ENCODE data around the gene COMT. TPM values are rescaled to one million over a fixed set of nuclear protein-coding genes. Genes with fewer than 3 reads are reported as not detected.

COMT gene
- total and polyA plus RNA-seq, 2 experiments from 2014 or later: 29.6 to 29.8 TPM

DNA sequence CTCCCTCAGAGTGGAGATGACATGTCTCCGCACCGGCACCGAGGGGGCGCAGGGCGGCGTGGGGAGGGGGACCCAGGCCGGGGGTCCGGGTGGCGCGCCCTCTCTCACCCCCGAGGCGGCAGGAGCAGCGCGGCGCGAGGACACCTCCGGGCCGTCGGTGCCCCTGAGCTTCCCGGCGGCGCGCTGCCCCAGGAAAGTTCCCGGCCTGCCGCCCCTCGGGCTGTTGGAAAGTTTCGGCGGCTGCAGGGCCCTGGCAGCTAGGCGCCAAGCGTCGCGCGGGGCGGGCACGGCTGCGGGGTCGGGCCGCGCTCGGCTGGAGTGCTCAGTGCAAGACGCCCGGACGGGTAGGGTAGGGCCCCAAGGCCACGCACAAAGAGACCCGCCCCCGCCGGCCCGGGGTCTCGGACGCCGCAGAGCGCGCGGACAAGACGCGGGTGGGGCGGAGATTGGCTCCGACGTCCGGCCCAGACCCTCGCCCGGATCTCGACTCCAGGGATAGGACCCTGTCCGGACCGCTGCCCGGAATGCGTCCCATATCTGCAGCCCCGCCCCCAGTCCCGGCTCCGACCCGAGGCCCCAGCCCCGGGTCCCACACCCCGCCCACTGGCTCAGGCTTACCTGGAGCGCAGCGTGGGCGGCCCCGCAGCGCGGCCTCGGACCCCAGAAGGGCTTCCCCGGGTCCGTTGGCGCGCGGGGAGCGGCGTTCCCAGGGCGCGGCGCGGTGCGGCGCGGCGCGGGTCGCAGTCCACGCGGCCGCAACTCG is 74.6 kb downstream of the COMT start:
- DNase-seq (ENCODE audit: low spot score) (peak; percentile 76), ATAC-seq (peak; percentile 15)
- H3K27me3 ChIP-seq (ENCODE audit: insufficient read depth): peaks cover 46% of the 10 kb centered on the region
- peak overlapping the region; percentile 87 for H3K4me3 ChIP-seq
- no peaks in the 10 kb centered on the region; the same call in 2 of the 3 replicates for H3K36me3 Mint-ChIP-seq (ENCODE audit: low read depth)
- peak overlapping the region; percentile 63; the same call in 2 of the 3 replicates for H3K4me3 Mint-ChIP-seq
- H3F3A ChIP-seq (replicated peaks; ENCODE audit: low read depth): no peaks in the 10 kb centered on the region
- peak overlapping the region; percentile 56; the same call in 1 of the 2 replicates for H2AFZ ChIP-seq
- no peak overlapping the region for H3K27ac Mint-ChIP-seq
- H3K9me3 Mint-ChIP-seq: no peaks in the 10 kb centered on the region
- H3K36me3 ChIP-seq (ENCODE audit: insufficient read depth): no peaks in the 10 kb centered on the region
- H4K20me1 ChIP-seq (replicated peaks; ENCODE audit: insufficient read depth): no peaks in the 10 kb centered on the region
- peak overlapping the region; percentile 83 for H3K4me2 ChIP-seq
- no peak for TF ChIP-seq EZH2 (IDR thresholded peaks at IDR 0.05; ENCODE audit: low read depth, unreplicated experiment)
- no peak for TF ChIP-seq STAT1 (IDR thresholded peaks at IDR 0.05; ENCODE audit: unreplicated experiment)
- TF ChIP-seq EZH2phosphoT487 (IDR thresholded peaks at IDR 0.05; ENCODE audit: unreplicated experiment): no peak
- no peak for TF ChIP-seq CTCF (conservative IDR thresholded peaks at IDR 0.05; ENCODE audit: low read depth in 2 of 2)
- no peak for TF ChIP-seq CREB1 (CRISPR knock-in tag; IDR thresholded peaks at IDR 0.05; ENCODE audit: low read depth)
- TF ChIP-seq POLR2AphosphoS5 (IDR thresholded peaks at IDR 0.05; ENCODE audit: low read depth): no peak
- no peak for TF ChIP-seq ZNF331 (CRISPR knock-in tag; IDR thresholded peaks at IDR 0.05; ENCODE audit: low read depth)
- no peak for TF ChIP-seq NANOG (IDR thresholded peaks at IDR 0.05; ENCODE audit: borderline replicate concordance)
- no peak for TF ChIP-seq ETS1 (IDR thresholded peaks at IDR 0.05)
- TF ChIP-seq ZNF114 (CRISPR knock-in tag; IDR thresholded peaks at IDR 0.05): no peak
- TF ChIP-seq, protein P1, sequence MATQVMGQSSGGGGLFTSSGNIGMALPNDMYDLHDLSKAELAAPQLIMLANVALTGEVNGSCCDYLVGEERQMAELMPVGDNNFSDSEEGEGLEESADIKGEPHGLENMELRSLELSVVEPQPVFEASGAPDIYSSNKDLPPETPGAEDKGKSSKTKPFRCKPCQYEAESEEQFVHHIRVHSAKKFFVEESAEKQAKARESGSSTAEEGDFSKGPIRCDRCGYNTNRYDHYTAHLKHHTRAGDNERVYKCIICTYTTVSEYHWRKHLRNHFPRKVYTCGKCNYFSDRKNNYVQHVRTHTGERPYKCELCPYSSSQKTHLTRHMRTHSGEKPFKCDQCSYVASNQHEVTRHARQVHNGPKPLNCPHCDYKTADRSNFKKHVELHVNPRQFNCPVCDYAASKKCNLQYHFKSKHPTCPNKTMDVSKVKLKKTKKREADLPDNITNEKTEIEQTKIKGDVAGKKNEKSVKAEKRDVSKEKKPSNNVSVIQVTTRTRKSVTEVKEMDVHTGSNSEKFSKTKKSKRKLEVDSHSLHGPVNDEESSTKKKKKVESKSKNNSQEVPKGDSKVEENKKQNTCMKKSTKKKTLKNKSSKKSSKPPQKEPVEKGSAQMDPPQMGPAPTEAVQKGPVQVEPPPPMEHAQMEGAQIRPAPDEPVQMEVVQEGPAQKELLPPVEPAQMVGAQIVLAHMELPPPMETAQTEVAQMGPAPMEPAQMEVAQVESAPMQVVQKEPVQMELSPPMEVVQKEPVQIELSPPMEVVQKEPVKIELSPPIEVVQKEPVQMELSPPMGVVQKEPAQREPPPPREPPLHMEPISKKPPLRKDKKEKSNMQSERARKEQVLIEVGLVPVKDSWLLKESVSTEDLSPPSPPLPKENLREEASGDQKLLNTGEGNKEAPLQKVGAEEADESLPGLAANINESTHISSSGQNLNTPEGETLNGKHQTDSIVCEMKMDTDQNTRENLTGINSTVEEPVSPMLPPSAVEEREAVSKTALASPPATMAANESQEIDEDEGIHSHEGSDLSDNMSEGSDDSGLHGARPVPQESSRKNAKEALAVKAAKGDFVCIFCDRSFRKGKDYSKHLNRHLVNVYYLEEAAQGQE (IDR thresholded peaks at IDR 0.05; ENCODE audit: unreplicated experiment): no peak
- TF ChIP-seq, protein P2, sequence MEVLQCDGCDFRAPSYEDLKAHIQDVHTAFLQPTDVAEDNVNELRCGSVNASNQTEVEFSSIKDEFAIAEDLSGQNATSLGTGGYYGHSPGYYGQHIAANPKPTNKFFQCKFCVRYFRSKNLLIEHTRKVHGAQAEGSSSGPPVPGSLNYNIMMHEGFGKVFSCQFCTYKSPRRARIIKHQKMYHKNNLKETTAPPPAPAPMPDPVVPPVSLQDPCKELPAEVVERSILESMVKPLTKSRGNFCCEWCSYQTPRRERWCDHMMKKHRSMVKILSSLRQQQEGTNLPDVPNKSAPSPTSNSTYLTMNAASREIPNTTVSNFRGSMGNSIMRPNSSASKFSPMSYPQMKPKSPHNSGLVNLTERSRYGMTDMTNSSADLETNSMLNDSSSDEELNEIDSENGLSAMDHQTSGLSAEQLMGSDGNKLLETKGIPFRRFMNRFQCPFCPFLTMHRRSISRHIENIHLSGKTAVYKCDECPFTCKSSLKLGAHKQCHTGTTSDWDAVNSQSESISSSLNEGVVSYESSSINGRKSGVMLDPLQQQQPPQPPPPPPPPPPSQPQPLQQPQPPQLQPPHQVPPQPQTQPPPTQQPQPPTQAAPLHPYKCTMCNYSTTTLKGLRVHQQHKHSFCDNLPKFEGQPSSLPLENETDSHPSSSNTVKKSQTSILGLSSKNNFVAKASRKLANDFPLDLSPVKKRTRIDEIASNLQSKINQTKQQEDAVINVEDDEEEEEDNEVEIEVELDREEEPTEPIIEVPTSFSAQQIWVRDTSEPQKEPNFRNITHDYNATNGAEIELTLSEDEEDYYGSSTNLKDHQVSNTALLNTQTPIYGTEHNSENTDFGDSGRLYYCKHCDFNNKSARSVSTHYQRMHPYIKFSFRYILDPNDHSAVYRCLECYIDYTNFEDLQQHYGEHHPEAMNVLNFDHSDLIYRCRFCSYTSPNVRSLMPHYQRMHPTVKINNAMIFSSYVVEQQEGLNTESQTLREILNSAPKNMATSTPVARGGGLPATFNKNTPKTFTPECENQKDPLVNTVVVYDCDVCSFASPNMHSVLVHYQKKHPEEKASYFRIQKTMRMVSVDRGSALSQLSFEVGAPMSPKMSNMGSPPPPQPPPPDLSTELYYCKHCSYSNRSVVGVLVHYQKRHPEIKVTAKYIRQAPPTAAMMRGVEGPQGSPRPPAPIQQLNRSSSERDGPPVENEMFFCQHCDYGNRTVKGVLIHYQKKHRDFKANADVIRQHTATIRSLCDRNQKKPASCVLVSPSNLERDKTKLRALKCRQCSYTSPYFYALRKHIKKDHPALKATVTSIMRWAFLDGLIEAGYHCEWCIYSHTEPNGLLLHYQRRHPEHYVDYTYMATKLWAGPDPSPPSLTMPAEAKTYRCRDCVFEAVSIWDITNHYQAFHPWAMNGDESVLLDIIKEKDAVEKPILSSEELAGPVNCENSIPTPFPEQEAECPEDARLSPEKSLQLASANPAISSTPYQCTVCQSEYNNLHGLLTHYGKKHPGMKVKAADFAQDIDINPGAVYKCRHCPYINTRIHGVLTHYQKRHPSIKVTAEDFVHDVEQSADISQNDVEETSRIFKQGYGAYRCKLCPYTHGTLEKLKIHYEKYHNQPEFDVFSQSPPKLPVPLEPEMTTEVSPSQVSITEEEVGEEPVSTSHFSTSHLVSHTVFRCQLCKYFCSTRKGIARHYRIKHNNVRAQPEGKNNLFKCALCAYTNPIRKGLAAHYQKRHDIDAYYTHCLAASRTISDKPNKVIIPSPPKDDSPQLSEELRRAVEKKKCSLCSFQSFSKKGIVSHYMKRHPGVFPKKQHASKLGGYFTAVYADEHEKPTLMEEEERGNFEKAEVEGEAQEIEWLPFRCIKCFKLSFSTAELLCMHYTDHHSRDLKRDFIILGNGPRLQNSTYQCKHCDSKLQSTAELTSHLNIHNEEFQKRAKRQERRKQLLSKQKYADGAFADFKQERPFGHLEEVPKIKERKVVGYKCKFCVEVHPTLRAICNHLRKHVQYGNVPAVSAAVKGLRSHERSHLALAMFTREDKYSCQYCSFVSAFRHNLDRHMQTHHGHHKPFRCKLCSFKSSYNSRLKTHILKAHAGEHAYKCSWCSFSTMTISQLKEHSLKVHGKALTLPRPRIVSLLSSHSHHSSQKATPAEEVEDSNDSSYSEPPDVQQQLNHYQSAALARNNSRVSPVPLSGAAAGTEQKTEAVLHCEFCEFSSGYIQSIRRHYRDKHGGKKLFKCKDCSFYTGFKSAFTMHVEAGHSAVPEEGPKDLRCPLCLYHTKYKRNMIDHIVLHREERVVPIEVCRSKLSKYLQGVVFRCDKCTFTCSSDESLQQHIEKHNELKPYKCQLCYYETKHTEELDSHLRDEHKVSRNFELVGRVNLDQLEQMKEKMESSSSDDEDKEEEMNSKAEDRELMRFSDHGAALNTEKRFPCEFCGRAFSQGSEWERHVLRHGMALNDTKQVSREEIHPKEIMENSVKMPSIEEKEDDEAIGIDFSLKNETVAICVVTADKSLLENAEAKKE (CRISPR knock-in tag; IDR thresholded peaks at IDR 0.05): no peak
- TF ChIP-seq JUNB (IDR thresholded peaks at IDR 0.05; ENCODE audit: unreplicated experiment): no peak
- H3K27me3 Mint-ChIP-seq (ENCODE audit: insufficient read depth, low read depth, poor library complexity): peaks cover 44% of the 10 kb centered on the region
- H3K4me1 ChIP-seq (ENCODE audit: insufficient read depth): peaks cover 10% of the 10 kb centered on the region; the same call in 1 of the 2 replicates
- no peaks in the 10 kb centered on the region for H3K79me2 ChIP-seq (replicated peaks; ENCODE audit: insufficient read depth)
- no peak overlapping the region for H3K27ac ChIP-seq (ENCODE audit: low read depth)
- no peaks in the 10 kb centered on the region for H3K9me2 ChIP-seq (ENCODE audit: insufficient read depth)
- H3K4me1 Mint-ChIP-seq: peaks cover 5% of the 10 kb centered on the region

Measured in GM23338 (cell line).